Right ventricle myocardium superior (tissue), 1 donor: ENCODE results near the gene WDR18. TPM values are rescaled to one million over a fixed set of nuclear protein-coding genes. Genes with fewer than 3 reads are reported as not detected.
A peak's percentile ranks its signal among the peaks of the same experiment; 100 is the strongest.
"Not testable (repeated sequence)": the region's sequence is repeated elsewhere in the genome, so short reads cannot be mapped to it uniquely, and the experiment has no call there.

Experiments
- ATAC-seq: fragments of 200-7000 bp; cut with Tn5 transposase; one replicate; pipeline ENCODE4 v1.9.1; 2020; ENCODE audit warnings: mild to moderate bottlenecking; ENCODE audit not compliant: poor library complexity
- DNase-seq: peaks from one replicate; pipeline ENCODE4 v3.0.0-alpha.2; 2020
- intact Hi-C: fragments of 100-400 bp; cut with DNase I; formaldehyde crosslinking; loops from one replicate; pipeline ENCODE4 v1.11.2; 2022
- total RNA-seq: library from RNA; stranded (reverse); fragmentation: NEBNext Ultra II Directional; extraction: Animal tissue kit (Norgen Biotek cat#: 25700); gene quantifications from one replicate; pipeline ENCODE4 v1.2.1, GENCODE V29; 2021
- donor health status: DM: no; HTN: yes; CAD: no; lungs with severe emphysema.

The WDR18 gene
- total RNA-seq, 1 donor from 2014 or later, result 18.6 TPM

GRCh38 chr19:1013218-1013617 lies 29.1 kb downstream of the WDR18 start:
- no peak for DNase-seq
- intact Hi-C loops, result no loop called here
- ATAC-seq, result no peak

GRCh38 chr19:1014161-1015060 lies 30.3 kb downstream of the WDR18 start:
- ATAC-seq (no peak), DNase-seq (no peak)
- intact Hi-C loops, result no loop called here

- intact Hi-C loops, result no loop called here
- DNase-seq, result no peak
- ATAC-seq, result no peak
Observed at GRCh38 chr19:1015061-1015781, 31.1 kb downstream of the WDR18 start.

- DNase-seq (no peak), ATAC-seq (no peak)
- intact Hi-C loops, result no loop called here
Observed at GRCh38 chr19:1015782-1016646, 31.9 kb downstream of the WDR18 start.

GRCh38 chr19:1016647-1017114 lies 32.5 kb downstream of the WDR18 start:
- DNase-seq (no peak), ATAC-seq (no peak)
- intact Hi-C loops, result no loop called here

- no peak for DNase-seq
- ATAC-seq, result no peak
Observed at GRCh38 chr19:1017115-1017905, 33.2 kb downstream of the WDR18 start.

GRCh38 chr19:1017906-1018305 lies 33.8 kb downstream of the WDR18 start:
- ATAC-seq (no peak), DNase-seq (no peak)
- intact Hi-C loops, result no loop called here

More at GRCh38 chr19:1017115-1017905, 33.2 kb downstream of the WDR18 start:
- intact Hi-C loops, result no loop called here

- no peak for ATAC-seq
- no peak for DNase-seq
- intact Hi-C loops, result no loop called here
Observed at GRCh38 chr19:1018393-1018792, 34.2 kb downstream of the WDR18 start.

GRCh38 chr19:1018932-1019615 lies 34.9 kb downstream of the WDR18 start:
- intact Hi-C loops, result no loop called here
- DNase-seq, result no peak
- ATAC-seq, result no peak

- intact Hi-C loops, result no loop called here
- DNase-seq (no peak), ATAC-seq (no peak)
Observed at GRCh38 chr19:1019616-1019961, 35.4 kb downstream of the WDR18 start.

- ATAC-seq (no peak), DNase-seq (peak; percentile 67)
- intact Hi-C loops, result loop anchor here (5.0 to 10.0 kb wide), 2 partner anchors 82 to 215 kb away; partner anchors contain the start of genes CBARP and GPX4
Observed at GRCh38 chr19:1019980-1020867, 36.1 kb downstream of the WDR18 start.

GRCh38 chr19:1020868-1021425 lies 36.8 kb downstream of the WDR18 start, which contains the start of gene TMEM259:
Gene TMEM259 (minus strand): TSS chr19:1021123. CDS start chr19:1020996, 127 bp downstream.
- DNase-seq (peak; percentile 99), ATAC-seq (peak; percentile 92)
- intact Hi-C loops, result loop anchor here (5.0 to 10.0 kb wide), 2 partner anchors 81 to 214 kb away; partner anchors contain the start of genes CBARP and GPX4

- ATAC-seq, DNase-seq: not testable (repeated sequence)
- intact Hi-C loops, result loop anchor here (5.0 to 10.0 kb wide), 2 partner anchors 78 to 211 kb away; partner anchors contain the start of genes CBARP and GPX4
Observed at GRCh38 chr19:1023883-1024188, 39.7 kb downstream of the WDR18 start.

GRCh38 chr19:1025080-1025479 lies 40.9 kb downstream of the WDR18 start:
- intact Hi-C loops, result loop anchor here (10.0 kb wide), 1 partner anchor 210 kb away; the partner anchor contains the start of gene CBARP
- DNase-seq, ATAC-seq: not testable (repeated sequence)

- intact Hi-C loops, result loop anchor here (10.0 kb wide), 1 partner anchor 209 kb away; the partner anchor contains the start of gene CBARP
- ATAC-seq (peak; percentile 81), DNase-seq (peak; percentile 91)
Observed at GRCh38 chr19:1025960-1026782, 42.0 kb downstream of the WDR18 start, which contains the start of gene CNN2. Gene CNN2 (plus strand): TSS chr19:1026608. CDS start chr19:1026662, 54 bp downstream.
